Type B pancreatic cell (in vitro differentiated cells): ENCODE data around the gene ASPHD1. TPM values are rescaled to one million over a fixed set of nuclear protein-coding genes. Genes with fewer than 3 reads are reported as not detected.
"Not testable (repeated sequence)": the region's sequence is repeated elsewhere in the genome, so short reads cannot be mapped to it uniquely, and the experiment has no call there.

ENCODE experiments used
- DNase-seq: peaks from one replicate; pipeline ENCODE4 v3.0.0; 2021; ENCODE audit warnings: mixed read lengths; ENCODE audit not compliant: unreplicated experiment; ENCODE audit errors: extremely low spot score
- H3K27ac Mint-ChIP-seq: 2 replicates; pipeline ENCODE4 v1.8.0; 2021; ENCODE audit warnings: mild to moderate bottlenecking, mixed read lengths
- H3K27me3 Mint-ChIP-seq: 2 replicates; pipeline ENCODE4 v1.8.0; 2021; ENCODE audit warnings: mixed read lengths
- H3K36me3 Mint-ChIP-seq: 2 replicates; pipeline ENCODE4 v1.8.0; 2021; ENCODE audit warnings: mixed read lengths
- H3K4me1 Mint-ChIP-seq: one replicate; pipeline ENCODE4 v1.8.0; 2021; ENCODE audit warnings: mixed read lengths; ENCODE audit not compliant: unreplicated experiment
- H3K4me3 Mint-ChIP-seq: 2 replicates; pipeline ENCODE4 v1.8.0; 2021; ENCODE audit warnings: mild to moderate bottlenecking, mixed read lengths
- H3K9me3 Mint-ChIP-seq: 2 replicates; pipeline ENCODE4 v1.8.0; 2021; ENCODE audit warnings: mixed read lengths
- total RNA-seq: library from RNA; stranded (reverse); gene quantifications from 2 replicates; pipeline ENCODE4 v1.2.1, GENCODE V29; 2021; ENCODE audit warnings: low replicate concordance
- TF ChIP-seq, protein P1 (sequence below): fragments of 200-600 bp; sonication (generic); conservative IDR thresholded peaks from 2 replicates; pipeline ENCODE4 v1.5.0; 2021; ENCODE audit warnings: antibody characterized with exemption, mild to moderate bottlenecking

ASPHD1 gene
- total RNA-seq, 1 donor from 2014 or later, result 7.8 TPM

DNA sequence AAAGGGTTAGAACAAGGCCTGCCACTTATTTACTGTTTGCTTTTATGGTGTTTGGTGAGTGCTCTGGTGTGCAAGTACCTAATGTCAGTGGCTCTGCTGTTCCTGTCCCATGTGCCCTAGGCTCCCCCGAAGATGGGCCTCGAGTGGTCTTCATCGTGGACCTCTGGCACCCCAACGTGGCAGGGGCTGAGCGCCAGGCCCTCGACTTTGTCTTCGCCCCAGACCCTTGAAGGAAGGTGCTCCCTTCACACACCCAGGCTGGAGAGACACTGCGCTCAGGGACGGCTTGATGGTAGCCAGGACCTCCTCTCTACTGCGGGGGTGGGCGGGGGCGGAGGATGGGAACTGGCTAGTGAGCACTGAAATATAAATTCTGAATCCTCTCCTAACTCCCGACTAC is 5.4 kb downstream of the ASPHD1 start:
- TF ChIP-seq, protein P1, sequence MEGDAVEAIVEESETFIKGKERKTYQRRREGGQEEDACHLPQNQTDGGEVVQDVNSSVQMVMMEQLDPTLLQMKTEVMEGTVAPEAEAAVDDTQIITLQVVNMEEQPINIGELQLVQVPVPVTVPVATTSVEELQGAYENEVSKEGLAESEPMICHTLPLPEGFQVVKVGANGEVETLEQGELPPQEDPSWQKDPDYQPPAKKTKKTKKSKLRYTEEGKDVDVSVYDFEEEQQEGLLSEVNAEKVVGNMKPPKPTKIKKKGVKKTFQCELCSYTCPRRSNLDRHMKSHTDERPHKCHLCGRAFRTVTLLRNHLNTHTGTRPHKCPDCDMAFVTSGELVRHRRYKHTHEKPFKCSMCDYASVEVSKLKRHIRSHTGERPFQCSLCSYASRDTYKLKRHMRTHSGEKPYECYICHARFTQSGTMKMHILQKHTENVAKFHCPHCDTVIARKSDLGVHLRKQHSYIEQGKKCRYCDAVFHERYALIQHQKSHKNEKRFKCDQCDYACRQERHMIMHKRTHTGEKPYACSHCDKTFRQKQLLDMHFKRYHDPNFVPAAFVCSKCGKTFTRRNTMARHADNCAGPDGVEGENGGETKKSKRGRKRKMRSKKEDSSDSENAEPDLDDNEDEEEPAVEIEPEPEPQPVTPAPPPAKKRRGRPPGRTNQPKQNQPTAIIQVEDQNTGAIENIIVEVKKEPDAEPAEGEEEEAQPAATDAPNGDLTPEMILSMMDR, result no peak
- Mint-ChIP-seq H3K9me3 (no peaks in the 10 kb centered on the region), H3K4me1 (no peaks in the 10 kb centered on the region), H3K27me3 (peaks cover 13% of the 10 kb centered on the region), H3K36me3 (no peaks in the 10 kb centered on the region), H3K4me3 (no peak overlapping the region), H3K27ac (no peak overlapping the region)
- DNase-seq, result no peak

DNA sequence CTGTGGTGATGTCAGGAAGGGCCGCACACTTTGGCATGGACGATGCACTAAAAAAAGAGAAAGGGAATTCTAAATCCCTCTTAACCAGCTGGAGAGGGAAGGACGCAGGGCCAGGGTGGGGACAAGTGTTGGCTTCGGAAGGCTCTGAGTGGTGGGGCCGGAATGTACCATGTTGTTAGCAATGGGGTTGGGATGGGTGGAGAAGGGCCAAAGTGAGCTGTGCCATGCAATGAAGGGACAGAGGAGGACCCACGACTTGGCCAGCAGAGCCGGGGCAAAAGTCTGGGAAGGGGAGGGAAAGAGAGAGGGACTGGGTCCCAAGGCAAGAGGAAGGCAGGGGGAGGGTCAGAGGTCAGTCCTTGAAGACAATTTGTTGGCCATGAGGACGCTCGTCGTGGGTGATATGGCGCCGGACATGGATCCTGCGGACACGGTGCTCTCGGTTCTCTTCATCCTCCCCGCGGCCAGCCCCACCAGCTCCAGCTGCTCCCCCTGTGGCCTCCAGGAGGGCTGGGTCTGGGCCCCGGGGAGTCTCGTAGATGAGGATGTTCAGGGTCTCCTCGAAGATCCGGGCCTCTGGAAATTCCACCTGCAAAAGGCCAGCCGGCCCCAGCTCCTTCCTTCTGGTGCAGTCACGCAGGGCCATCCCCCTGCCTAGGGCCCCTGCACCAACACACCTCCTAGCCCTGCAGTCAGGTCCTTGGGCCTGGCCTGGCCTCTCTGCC is 6.4 kb downstream of the ASPHD1 start:
- no peak overlapping the region for H3K27ac Mint-ChIP-seq
- H3K9me3 Mint-ChIP-seq, result no peaks in the 10 kb centered on the region
- H3K27me3 Mint-ChIP-seq, result peaks cover 11% of the 10 kb centered on the region
- DNase-seq, result no peak
- no peaks in the 10 kb centered on the region for H3K4me1 Mint-ChIP-seq
- TF ChIP-seq, protein P1, result no peak
- H3K36me3 Mint-ChIP-seq, result no peaks in the 10 kb centered on the region
- no peak overlapping the region for H3K4me3 Mint-ChIP-seq

DNA sequence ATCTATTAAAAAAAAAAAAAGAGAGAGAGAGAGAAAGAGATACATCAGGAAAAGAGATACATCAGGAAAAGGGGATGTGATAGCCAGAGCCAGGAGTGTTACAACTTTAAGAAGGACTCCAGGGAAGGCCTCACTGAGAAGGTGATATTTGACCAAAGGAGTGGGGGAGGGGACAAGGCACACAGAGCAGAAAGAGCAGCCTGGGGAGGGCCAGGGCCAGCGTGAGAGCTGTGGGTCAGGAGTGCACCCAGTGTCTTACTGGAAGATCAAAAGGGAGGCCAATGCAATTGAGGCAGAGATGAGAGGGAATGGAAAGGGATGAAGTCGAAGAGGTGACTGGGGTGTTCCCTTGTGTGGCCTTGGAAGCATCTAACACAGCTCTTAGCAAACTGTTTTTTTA is 7.7 kb downstream of the ASPHD1 start:
- no peaks in the 10 kb centered on the region for H3K9me3 Mint-ChIP-seq
- H3K27ac Mint-ChIP-seq, result no peak overlapping the region
- H3K4me3 Mint-ChIP-seq, result no peak overlapping the region
- peaks cover 5% of the 10 kb centered on the region for H3K27me3 Mint-ChIP-seq
- TF ChIP-seq, protein P1, result no peak
- no peaks in the 10 kb centered on the region for H3K36me3 Mint-ChIP-seq
- no peaks in the 10 kb centered on the region for H3K4me1 Mint-ChIP-seq
- no peak for DNase-seq

DNA sequence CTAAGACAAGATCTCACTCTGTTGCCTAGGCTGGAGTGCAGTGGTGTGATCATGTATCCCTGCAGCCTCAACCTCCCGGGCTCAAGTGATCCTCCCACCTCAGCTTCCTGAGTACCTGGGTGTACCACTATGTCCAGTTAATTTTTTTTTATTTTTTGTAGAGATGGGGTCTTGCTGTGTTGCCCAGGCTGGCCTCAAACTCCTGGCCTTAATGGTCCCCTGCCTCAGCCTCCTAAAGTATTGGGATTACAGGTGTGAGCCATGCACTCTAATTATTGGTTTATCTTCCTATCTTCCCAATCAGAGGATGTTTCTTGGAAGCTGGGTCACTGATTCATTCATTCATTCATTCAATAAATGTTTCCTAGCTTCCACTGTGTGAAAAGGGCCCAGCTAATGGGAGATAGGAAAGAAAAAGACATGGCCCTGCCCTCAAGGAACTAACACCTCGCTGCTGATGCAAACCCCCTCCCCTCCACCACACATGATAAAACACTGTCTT is 8.5 kb downstream of the ASPHD1 start:
- no peaks in the 10 kb centered on the region for H3K4me1 Mint-ChIP-seq
- no peaks in the 10 kb centered on the region for H3K9me3 Mint-ChIP-seq
- H3K27ac Mint-ChIP-seq, result no peak overlapping the region
- DNase-seq, result no peak
- H3K27me3 Mint-ChIP-seq, result peaks cover under 1% of the 10 kb centered on the region
- H3K36me3 Mint-ChIP-seq, result no peaks in the 10 kb centered on the region
- H3K4me3 Mint-ChIP-seq, result no peak overlapping the region
- TF ChIP-seq, protein P1, result no peak

DNA sequence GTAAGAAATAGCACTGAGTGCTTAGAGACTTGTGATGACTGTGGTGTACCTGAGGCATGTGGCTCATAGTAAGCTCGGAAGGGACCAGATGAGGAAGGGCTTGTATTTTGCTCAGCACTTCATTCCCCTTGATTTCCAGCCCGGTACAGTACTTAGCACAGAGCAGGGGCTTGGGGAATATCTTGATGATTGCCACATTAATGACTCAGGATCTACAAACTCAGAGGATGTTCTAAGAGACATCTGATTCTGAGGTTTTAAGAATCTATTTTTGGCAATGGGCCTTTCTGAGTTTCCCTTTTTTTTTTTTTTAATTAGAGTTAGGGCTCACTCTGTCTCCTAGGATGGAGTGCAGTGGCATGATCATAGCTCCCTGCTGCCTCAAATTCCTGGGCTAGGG is 9.1 kb downstream of the ASPHD1 start:
- TF ChIP-seq, protein P1, result no peak
- Mint-ChIP-seq H3K27me3 (no peaks in the 10 kb centered on the region), H3K4me1 (no peaks in the 10 kb centered on the region), H3K4me3 (no peak overlapping the region), H3K36me3 (no peaks in the 10 kb centered on the region), H3K27ac (no peak overlapping the region), H3K9me3 (no peaks in the 10 kb centered on the region)
- no peak for DNase-seq

DNA sequence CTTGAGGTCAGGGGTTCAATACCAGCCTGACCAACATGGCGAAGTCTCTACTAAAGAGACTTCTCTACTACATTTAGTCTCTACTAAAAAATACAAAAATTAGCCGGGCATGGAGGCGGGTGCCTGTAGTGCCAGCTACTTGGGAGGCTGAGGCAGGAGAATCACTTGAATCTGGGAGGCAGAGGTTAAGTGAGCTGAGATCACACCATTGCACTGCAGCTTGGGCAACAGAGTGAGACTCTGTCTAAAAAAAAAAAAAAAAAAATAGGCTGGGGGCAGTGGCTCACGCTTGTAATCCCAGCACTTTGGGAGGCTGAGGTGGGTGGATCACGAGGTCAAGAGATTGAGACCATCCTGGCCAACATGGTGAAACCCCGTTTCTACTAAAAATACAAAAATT is 9.6 kb downstream of the ASPHD1 start:
- H3K4me3 Mint-ChIP-seq, H3K4me1 Mint-ChIP-seq, DNase-seq, H3K36me3 Mint-ChIP-seq, H3K27ac Mint-ChIP-seq, H3K9me3 Mint-ChIP-seq, H3K27me3 Mint-ChIP-seq: not testable (repeated sequence)
